ENCODE data around the gene FGFRL1.
A peak's percentile ranks its signal among the peaks of the same experiment; 100 is the strongest.

The FGFRL1 gene

GRCh38 chr4:1055721-1056590, 44.5 kb downstream of the FGFRL1 start:
- peak; percentile 86 for DNase-seq

- DNase-seq, result no peak
These were observed 45.4 kb downstream of the FGFRL1 start for GRCh38 chr4:1056671-1057402.

GRCh38 chr4:1057403-1057745, 45.9 kb downstream of the FGFRL1 start:
- no peak for DNase-seq

DNA sequence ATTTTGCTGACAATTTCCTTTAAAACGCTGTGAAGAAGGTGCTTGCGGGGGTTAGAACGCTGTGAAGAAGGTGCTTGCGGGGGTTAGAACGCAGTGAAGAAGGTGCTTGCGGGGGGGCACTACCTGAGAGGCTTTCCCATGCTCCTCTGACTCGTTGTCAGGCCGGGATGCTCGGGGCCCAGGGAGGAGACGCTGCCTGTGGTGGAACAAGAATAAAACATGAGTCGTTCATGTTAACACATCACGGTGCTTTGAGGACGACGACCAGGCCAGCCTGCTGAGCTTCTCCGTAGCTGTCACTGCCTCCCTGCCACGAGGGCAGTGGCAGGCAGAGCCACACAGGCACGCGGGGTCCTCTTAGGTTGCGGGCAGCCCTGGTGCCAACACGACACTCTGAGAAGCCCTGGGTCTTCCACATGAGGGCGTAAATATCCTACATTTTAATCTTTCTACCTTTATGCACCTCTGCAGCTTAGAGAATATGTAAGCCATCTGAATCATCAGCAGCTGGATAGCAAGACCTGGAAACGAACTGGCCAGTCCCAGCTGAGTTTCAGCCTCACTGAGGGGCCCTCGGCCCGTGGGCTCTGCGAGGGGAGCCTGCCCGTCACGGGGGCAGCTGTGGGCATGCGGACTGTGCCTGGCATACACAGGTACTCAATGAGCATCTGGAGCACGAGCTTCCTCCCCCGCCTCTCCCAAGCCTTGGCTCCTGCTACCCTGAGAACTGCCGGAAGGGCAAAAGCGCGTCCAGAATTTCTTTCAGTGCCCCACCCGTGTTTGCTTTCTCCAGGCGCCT, 47.0 kb downstream of the FGFRL1 start:
- no peak for DNase-seq

DNA sequence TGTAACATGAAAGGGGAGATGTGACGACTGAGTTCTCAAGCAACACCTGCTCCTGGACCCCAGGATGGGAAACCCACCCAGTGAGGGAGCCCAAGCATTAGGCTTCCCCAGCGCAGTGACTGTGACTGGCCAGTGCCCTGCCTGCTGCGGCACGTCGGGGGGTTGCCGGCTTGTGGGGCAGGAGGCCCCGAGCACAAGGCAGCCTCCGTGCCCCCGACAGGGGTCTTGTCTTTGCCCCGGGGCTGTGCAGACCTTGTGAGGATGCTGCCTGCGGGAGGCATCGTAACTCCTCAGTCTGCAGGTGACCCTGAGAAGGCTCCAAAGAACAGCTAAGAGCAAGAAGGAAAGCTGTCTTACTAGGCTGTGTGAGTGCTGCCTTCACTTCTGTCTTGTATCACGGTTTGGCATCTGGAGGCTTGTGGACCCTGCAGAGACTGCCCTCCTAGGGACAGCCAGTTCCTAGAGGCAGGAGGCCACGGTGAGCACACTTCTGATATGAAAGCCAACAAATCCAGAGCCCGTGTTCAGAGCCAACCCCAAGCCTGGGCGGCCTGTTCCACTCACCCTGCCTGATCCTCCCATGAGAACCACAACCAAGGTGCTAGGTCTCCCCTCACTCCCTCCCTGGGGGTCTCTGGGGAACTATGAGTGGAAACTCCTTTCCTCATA, 47.7 kb downstream of the FGFRL1 start:
- DNase-seq, result no peak

GRCh38 chr4:1060121-1060520, 48.7 kb downstream of the FGFRL1 start:
- DNase-seq, result no peak

- no peak for DNase-seq
These were observed 49.2 kb downstream of the FGFRL1 start for GRCh38 chr4:1060621-1061020.

DNA sequence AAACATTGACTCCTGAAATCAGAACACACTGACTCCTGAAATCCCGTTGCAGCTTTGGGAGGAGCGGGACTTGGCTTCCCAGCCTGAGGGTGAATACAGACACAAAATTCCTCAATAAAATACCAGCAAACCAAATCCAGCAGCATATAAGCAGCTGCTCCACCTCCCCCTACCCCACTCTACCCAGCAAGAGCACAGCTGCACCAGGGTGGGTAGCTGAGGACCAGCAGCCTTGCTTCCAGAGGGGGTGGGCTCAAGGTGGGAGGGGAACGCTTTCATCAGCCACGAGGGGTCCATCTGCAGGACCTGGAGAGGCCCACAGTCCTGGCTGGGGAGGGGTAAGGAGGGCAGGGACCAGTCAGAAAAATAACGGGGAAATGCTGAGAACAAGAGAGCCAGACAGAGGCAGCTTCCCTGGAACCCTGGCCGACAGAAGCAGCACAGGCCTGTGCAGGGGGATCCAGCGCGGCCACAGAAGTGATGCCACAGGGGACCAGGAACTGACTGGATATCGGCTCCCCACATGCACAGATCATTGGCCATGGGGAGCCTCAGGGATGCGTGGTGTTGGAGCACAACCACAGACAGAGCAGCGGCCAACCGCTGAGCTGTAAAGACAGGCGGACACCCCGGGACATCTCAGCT, 49.8 kb downstream of the FGFRL1 start:
- DNase-seq, result no peak

GRCh38 chr4:1061760-1062159, 50.3 kb downstream of the FGFRL1 start:
- DNase-seq, result no peak

DNA sequence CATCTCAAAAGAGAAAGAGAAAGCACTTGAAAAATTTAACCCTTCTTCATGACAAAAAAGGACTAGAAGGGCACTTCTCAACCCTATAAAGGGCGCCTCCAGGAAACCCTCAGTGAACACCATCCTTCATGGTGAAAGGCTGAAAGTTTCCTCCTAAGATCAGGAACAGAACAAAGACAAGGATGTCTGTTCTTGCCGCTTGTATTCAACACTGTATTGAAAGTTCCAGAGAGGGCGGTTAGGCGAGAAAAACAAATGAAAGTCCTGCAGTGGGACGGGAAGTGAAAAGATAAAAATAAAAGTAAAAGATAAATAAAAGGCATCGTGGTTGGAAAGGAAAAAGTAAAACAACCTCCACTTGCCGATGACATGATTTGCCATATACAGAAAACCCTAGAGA, 51.0 kb downstream of the FGFRL1 start:
- no peak for DNase-seq

- no peak for DNase-seq
These were observed 54.3 kb downstream of the FGFRL1 start for GRCh38 chr4:1065732-1066131.

DNA sequence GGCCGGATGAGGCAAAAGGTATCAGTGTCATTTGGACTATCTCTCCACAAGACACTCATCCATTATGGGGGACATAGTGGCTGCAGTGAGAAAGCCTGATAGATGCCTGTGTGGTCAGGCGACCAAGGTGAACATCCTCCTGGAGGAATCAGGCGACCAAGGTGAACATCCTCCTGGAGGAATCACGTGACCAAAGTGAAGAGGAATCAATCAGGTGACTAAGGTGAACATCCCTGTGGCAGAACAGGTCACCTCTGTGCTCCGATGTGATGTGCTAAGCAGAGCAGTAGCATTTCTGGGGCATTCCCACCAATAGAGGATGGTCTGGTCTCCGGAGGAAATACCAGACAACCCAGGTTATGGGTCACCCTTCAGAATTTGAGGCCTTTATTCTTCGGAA, 58.0 kb downstream of the FGFRL1 start:
- no peak for DNase-seq

GRCh38 chr4:1072830-1073446, 61.5 kb downstream of the FGFRL1 start:
- DNase-seq, result peak; percentile 54

- DNase-seq, result no peak
These were observed 62.7 kb downstream of the FGFRL1 start for GRCh38 chr4:1074077-1074476.

GRCh38 chr4:1075225-1075624, 63.8 kb downstream of the FGFRL1 start:
- DNase-seq, result no peak

DNA sequence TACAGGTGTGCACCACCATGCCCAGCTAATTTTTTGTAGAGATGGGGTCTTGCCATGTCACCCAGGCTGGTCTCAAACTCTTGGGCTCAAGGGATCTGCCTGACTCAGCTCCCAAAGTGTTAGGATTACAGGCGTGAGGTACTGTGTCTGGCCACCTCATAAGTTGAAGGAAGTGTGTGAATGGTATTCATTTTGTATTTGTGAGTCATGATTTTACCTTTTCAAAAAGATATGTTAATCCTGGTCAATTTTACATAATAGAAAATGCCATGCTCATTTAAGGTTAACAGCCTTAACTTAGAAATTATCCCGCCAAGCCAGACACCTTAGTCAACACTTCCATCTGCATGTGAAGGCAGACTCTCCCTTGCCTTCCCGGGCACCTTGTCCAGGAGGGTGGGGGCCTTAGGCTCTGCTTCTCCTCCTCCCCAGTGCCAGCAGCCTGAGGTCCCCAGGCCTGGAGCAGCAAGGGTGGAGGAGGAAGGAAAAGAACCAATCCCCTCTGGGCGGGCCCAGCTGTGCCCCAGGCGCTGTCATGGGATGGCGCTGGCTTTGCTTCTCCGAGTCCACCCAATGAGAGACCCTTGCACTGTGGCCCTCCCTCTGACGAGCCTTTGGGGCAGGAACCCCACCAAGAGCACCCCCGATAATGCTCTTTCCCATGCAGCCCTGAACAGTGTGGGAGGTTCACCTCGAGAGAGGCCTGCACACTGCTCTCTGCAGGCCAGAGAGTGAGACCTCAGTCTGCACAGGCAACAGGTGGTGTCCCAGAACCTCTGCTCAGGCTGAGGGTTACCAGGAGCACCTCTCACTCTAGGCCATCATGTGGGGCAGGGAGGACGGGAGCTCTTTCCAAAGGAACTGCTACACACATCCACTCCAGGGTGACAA, 64.6 kb downstream of the FGFRL1 start:
- no peak for DNase-seq
